Brain microvascular endothelial cell (primary cell): ENCODE data around the gene KDF1.

Experiments used
- DNase-seq: peaks from one replicate; pipeline ENCODE4 v3.0.0-alpha.2; 2020
- H3K27ac ChIP-seq: fragments of 250-450 bp; sonication (Bioruptor Pico); 2 replicates; pipeline ENCODE4 v1.5.1; 2020; ENCODE audit warnings: mild to moderate bottlenecking, moderate library complexity
- H3K27me3 ChIP-seq: fragments of 250-450 bp; sonication (Bioruptor Pico); replicated peaks from 2 replicates; pipeline ENCODE4 v1.5.1; 2020; ENCODE audit warnings: mild to moderate bottlenecking
- H3K36me3 ChIP-seq: fragments of 250-450 bp; sonication (Bioruptor Pico); replicated peaks from 2 replicates; pipeline ENCODE4 v1.5.1; 2020; ENCODE audit warnings: mild to moderate bottlenecking
- H3K4me3 ChIP-seq: 2 replicates; pipeline ENCODE4 v1.5.1; 2011; ENCODE audit warnings: low read depth, mild to moderate bottlenecking, control low read depth, low read length, moderate library complexity
- CTCF ChIP-seq: IDR thresholded peaks from 2 replicates; pipeline ENCODE4 v1.5.1; 2011; ENCODE audit warnings: low read depth, mild to moderate bottlenecking, moderate library complexity, low read length, control low read depth, inconsistent platforms; ENCODE audit errors: missing control alignments
- in situ Hi-C: cut with HindIII; loops from 2 replicates; pipeline ENCODE4 v1.10.0; 2017; ENCODE audit warnings: low sequenced_read_pairs, low pct_ligation_motif_present

Gene KDF1

GRCh38 chr1:26913754-26914619 lies 46.3 kb downstream of the KDF1 start, which contains the start of gene NR0B2:
TSS of gene NR0B2 (minus strand) at chr1:26913975. CDS start at chr1:26913940, 35 bp downstream.
- no peak for DNase-seq
- H3K27ac ChIP-seq = no peak within 1 kb of the TSS
- no peaks in the 10 kb centered on the region for H3K36me3 ChIP-seq
- in situ Hi-C loops = no loop called here
- TF ChIP-seq CTCF = no peak
- no peak within 1 kb of the TSS for H3K4me3 ChIP-seq
- no peaks in the 10 kb centered on the region for H3K27me3 ChIP-seq

GRCh38 chr1:26913389-26913753 lies 46.9 kb downstream of the KDF1 start:
- Histone ChIP-seq H3K27ac (no peak overlapping the region), H3K4me3 (no peak overlapping the region), H3K27me3 (no peaks in the 10 kb centered on the region), H3K36me3 (no peaks in the 10 kb centered on the region)
- in situ Hi-C loops = no loop called here
- DNase-seq = no peak
- TF ChIP-seq CTCF = no peak

GRCh38 chr1:26912147-26912490 lies 48.1 kb downstream of the KDF1 start:
- TF ChIP-seq CTCF = no peak

GRCh38 chr1:26911399-26912146 lies 48.7 kb downstream of the KDF1 start:
- Histone ChIP-seq H3K27me3 (no peaks in the 10 kb centered on the region), H3K4me3 (no peak overlapping the region), H3K27ac (no peak overlapping the region), H3K36me3 (no peaks in the 10 kb centered on the region)
- DNase-seq = no peak
- in situ Hi-C loops = no loop called here
- no peak for TF ChIP-seq CTCF

More at GRCh38 chr1:26912147-26912490, 48.1 kb downstream of the KDF1 start:
- no peak overlapping the region for H3K4me3 ChIP-seq
- DNase-seq = no peak
- H3K36me3 ChIP-seq = no peaks in the 10 kb centered on the region
- in situ Hi-C loops = no loop called here
- H3K27me3 ChIP-seq = no peaks in the 10 kb centered on the region
- no peak overlapping the region for H3K27ac ChIP-seq

GRCh38 chr1:26910343-26911160 lies 49.7 kb downstream of the KDF1 start:
- H3K27me3 ChIP-seq = no peaks in the 10 kb centered on the region
- in situ Hi-C loops = no loop called here
- DNase-seq = no peak

More at GRCh38 chr1:26910343-26911160, 49.7 kb downstream of the KDF1 start:
- Histone ChIP-seq H3K36me3 (no peaks in the 10 kb centered on the region), H3K27ac (no peak overlapping the region), H3K4me3 (no peak overlapping the region)
- no peak for TF ChIP-seq CTCF
